ENCODE measurements around the gene MRTFB. TPM values are rescaled to one million over a fixed set of nuclear protein-coding genes. Genes with fewer than 3 reads are reported as not detected.

The MRTFB gene
- total RNA-seq, 1 donor = 11.6 TPM

- Histone ChIP-seq H3K79me2 (ENCODE audit: insufficient read depth, low read length) (no peaks in the 10 kb centered on the region), H3K36me3 (ENCODE audit: insufficient read depth, low read length) (peaks cover 48% of the 10 kb centered on the region), H3K9me3 (ENCODE audit: low read depth, low read length) (no peaks in the 10 kb centered on the region), H2AFZ (ENCODE audit: low read length) (no peak overlapping the region), H3K4me1 (ENCODE audit: insufficient read depth, low read length) (no peaks in the 10 kb centered on the region), H4K20me1 (ENCODE audit: insufficient read depth, low read length) (no peaks in the 10 kb centered on the region), H3K27me3 (ENCODE audit: insufficient read depth, low read length) (no peaks in the 10 kb centered on the region), H3K4me3 (ENCODE audit: insufficient read depth, low read length) (no peak overlapping the region), H3K27ac (ENCODE audit: low read depth, low read length) (no peak overlapping the region), H3K4me2 (ENCODE audit: insufficient read depth, low read length) (no peak overlapping the region)
- DNase-seq (ENCODE audit: insufficient read length, low spot score, missing footprints) = no peak
- no peak for TF ChIP-seq CTCF (IDR thresholded peaks at IDR 0.05; ENCODE audit: extremely low read depth, low read depth, low read length)
Observed at GRCh38 chr16:14263011-14263410, 191.9 kb downstream of the MRTFB start.

GRCh38 chr16:14263769-14264168 lies 192.7 kb downstream of the MRTFB start:
- no peak for DNase-seq (ENCODE audit: insufficient read length, low spot score, missing footprints)
- Histone ChIP-seq H3K4me3 (ENCODE audit: insufficient read depth, low read length) (no peak overlapping the region), H2AFZ (ENCODE audit: low read length) (no peak overlapping the region), H3K4me2 (ENCODE audit: insufficient read depth, low read length) (no peak overlapping the region), H4K20me1 (ENCODE audit: insufficient read depth, low read length) (no peaks in the 10 kb centered on the region), H3K4me1 (ENCODE audit: insufficient read depth, low read length) (no peaks in the 10 kb centered on the region), H3K9me3 (ENCODE audit: low read depth, low read length) (no peaks in the 10 kb centered on the region), H3K36me3 (ENCODE audit: insufficient read depth, low read length) (peaks cover 42% of the 10 kb centered on the region), H3K27ac (ENCODE audit: low read depth, low read length) (no peak overlapping the region), H3K27me3 (ENCODE audit: insufficient read depth, low read length) (no peaks in the 10 kb centered on the region), H3K79me2 (ENCODE audit: insufficient read depth, low read length) (no peaks in the 10 kb centered on the region)
- no peak for TF ChIP-seq CTCF (IDR thresholded peaks at IDR 0.05; ENCODE audit: extremely low read depth, low read depth, low read length)

GRCh38 chr16:14264327-14264943 lies 193.3 kb downstream of the MRTFB start:
- no peak for DNase-seq (ENCODE audit: insufficient read length, low spot score, missing footprints)
- no peak overlapping the region for H3K27ac ChIP-seq (ENCODE audit: low read depth, low read length)
- H3K36me3 ChIP-seq (ENCODE audit: insufficient read depth, low read length) = peaks cover 36% of the 10 kb centered on the region
- no peak overlapping the region for H3K4me3 ChIP-seq (ENCODE audit: insufficient read depth, low read length)
- no peaks in the 10 kb centered on the region for H3K4me1 ChIP-seq (ENCODE audit: insufficient read depth, low read length)
- H3K79me2 ChIP-seq (ENCODE audit: insufficient read depth, low read length) = no peaks in the 10 kb centered on the region
- no peak overlapping the region for H3K4me2 ChIP-seq (ENCODE audit: insufficient read depth, low read length)
- no peaks in the 10 kb centered on the region for H3K9me3 ChIP-seq (ENCODE audit: low read depth, low read length)
- H3K27me3 ChIP-seq (ENCODE audit: insufficient read depth, low read length) = no peaks in the 10 kb centered on the region
- no peak overlapping the region for H2AFZ ChIP-seq (ENCODE audit: low read length)
- TF ChIP-seq CTCF (IDR thresholded peaks at IDR 0.05; ENCODE audit: extremely low read depth, low read depth, low read length) = no peak
- H4K20me1 ChIP-seq (ENCODE audit: insufficient read depth, low read length) = no peaks in the 10 kb centered on the region

- Histone ChIP-seq H3K4me2 (ENCODE audit: insufficient read depth, low read length) (no peak overlapping the region), H3K4me3 (ENCODE audit: insufficient read depth, low read length) (no peak overlapping the region), H3K27ac (ENCODE audit: low read depth, low read length) (no peak overlapping the region), H3K36me3 (ENCODE audit: insufficient read depth, low read length) (peaks cover 11% of the 10 kb centered on the region), H3K79me2 (ENCODE audit: insufficient read depth, low read length) (no peaks in the 10 kb centered on the region), H2AFZ (ENCODE audit: low read length) (no peak overlapping the region), H3K9me3 (ENCODE audit: low read depth, low read length) (no peaks in the 10 kb centered on the region), H3K4me1 (ENCODE audit: insufficient read depth, low read length) (no peaks in the 10 kb centered on the region), H3K27me3 (ENCODE audit: insufficient read depth, low read length) (no peaks in the 10 kb centered on the region), H4K20me1 (ENCODE audit: insufficient read depth, low read length) (no peaks in the 10 kb centered on the region)
- no peak for DNase-seq (ENCODE audit: insufficient read length, low spot score, missing footprints)
- TF ChIP-seq CTCF (IDR thresholded peaks at IDR 0.05; ENCODE audit: extremely low read depth, low read depth, low read length) = no peak
Observed at GRCh38 chr16:14268073-14268472, 197.0 kb downstream of the MRTFB start.

All from osteoblast (primary cell).